ENCODE measurements around the gene SNRK. TPM values are rescaled to one million over a fixed set of nuclear protein-coding genes. Genes with fewer than 3 reads are reported as not detected.

Gene SNRK
- total RNA-seq, 8 experiments from 2014 or later = 15.2 to 58.3 (median 25.5) TPM

Other genes with a start within 250 kb of the SNRK start
- gene POMGNT2, start 180.5 kb upstream of the SNRK start, total RNA-seq = 10 to 100 TPM in 6 of 8 experiments, 1 to 10 TPM in 2; 4.2 to 41.5 (median 14.2) TPM

Measured in motor neuron (in vitro differentiated cells).